ENCODE measurements around the gene RAMP3.
"Not testable (repeated sequence)": the region's sequence is repeated elsewhere in the genome, so short reads cannot be mapped to it uniquely, and the experiment has no call there.

RAMP3 gene

DNA sequence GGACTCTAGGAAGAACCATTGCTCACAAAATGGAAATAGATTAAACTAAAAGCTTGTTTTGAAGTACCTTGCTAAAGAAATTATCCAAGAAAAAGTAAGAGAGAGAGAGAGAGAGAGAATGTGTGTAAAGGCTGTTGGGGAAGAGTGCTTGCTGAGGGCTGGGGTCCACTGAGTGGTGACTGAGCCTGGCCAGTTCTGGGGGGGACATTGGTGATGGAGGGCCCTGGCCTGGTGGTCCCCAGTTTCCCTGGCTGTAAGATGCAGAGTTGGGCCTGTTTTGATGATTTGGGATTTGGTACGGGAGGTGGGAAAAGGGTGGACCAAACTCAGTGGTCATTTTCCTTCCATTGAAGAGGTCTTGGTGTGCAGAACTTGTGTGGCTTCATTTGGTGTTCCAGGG is 880 bp downstream of the RAMP3 start:
- no peak for DNase-seq

DNA sequence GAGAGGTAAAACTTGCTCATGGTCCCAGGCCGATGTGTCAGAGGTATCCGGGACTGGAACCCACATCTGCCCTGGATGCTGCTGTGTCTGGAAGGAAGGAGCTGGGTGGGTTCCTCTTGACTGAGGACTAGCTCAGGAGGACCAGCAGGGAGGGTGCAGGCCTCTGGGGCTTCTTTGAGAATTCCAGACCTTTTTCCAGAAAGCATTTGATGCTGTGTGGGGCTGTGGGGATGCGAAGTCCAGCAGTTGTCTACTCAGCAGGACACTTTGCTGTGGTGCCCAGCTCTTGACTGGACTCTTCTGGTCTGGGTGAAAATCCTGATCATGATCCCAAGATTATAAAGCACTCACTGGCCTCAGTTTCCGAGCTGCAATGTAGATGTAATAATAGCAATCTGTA is 1.7 kb downstream of the RAMP3 start:
- no peak for DNase-seq

DNA sequence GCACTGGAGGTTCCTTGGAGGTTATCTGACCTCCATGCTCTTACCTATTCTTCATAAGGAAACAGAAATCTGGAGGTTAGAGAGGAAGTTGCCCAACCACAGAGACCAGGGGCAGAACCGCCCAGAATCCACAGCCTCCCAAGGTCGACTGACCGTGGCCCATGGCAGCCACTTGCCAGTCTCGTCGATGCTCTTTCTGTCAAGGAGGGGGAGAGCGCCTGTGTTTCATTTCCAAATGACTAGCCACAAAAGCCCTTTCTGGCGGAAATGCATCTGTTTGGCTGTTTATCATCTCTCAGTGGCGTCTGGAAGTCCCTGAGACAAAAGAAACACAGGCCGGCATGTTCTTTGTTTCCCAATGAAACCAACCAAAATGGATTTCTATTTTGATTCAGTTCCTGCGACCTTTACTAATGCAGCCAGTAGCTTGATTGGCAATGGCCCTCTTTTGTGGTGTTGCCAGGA is 2.9 kb downstream of the RAMP3 start:
- no peak for DNase-seq

DNA sequence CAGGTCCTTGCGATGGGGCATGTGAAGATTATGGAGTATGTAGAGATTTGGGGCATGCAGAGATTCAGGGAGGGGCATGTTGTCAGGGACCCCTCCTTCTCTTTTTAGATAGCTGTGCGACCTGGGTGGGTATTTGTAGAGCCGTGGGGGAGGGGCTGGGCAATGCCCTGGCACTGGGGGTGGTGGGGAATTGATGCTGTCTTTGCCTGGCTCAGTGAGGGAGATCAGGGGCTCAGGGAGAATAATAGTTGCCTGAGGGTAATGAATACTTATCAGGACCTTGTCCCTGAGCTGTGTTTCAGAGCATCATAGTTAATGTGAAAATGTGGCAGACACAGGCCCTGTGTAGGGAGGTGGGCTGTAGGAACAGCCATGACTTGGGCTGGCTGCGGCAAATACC is 3.5 kb downstream of the RAMP3 start:
- no peak for DNase-seq

DNA sequence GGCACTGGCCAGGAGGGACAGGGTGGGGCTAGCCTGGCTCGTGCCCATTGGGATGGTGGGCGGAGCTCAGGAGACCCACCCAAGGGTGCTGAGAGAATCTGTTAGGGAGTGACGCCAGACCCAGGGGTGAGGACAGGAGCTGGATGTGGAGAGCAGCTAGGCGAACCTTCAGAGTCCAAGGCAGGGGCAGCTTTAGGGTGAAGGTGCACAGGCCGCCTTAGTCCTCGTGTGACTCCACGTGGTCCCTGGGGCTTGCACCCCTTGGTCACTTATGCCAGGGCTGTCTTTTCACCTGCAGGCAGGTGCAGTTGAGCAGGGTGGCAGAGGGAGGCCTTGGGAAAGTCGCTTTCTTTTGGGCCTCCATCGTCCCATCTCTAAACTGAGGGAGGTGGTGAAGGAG is 4.3 kb downstream of the RAMP3 start:
- DNase-seq, result no peak

DNA sequence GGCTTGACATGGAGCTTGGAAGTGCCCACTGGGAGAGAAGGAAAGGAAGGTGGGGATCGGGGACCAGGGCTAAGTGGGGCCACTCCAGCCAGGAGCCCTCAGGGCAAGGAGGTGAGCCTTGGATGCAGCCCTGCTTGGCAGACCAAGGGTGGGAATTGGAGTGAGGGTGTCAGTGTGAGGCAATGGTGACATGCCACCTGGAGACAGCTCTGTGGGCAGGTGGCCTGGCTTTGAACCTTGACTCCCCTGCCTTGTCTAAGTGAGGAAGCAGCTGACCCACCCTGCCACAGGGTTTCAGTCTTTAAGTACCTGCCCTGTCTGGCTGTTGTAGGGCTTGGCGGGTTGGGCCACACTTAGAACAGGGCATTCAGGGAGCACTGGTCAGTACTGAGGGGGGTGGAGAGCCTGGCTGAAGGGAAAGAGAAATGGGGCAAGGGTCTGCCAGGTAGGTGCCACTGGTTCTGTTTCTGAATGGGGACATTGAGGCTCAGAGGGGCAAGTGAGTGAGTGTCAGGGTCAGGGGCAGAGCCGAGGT is 4.8 kb downstream of the RAMP3 start:
- DNase-seq, result no peak

DNA sequence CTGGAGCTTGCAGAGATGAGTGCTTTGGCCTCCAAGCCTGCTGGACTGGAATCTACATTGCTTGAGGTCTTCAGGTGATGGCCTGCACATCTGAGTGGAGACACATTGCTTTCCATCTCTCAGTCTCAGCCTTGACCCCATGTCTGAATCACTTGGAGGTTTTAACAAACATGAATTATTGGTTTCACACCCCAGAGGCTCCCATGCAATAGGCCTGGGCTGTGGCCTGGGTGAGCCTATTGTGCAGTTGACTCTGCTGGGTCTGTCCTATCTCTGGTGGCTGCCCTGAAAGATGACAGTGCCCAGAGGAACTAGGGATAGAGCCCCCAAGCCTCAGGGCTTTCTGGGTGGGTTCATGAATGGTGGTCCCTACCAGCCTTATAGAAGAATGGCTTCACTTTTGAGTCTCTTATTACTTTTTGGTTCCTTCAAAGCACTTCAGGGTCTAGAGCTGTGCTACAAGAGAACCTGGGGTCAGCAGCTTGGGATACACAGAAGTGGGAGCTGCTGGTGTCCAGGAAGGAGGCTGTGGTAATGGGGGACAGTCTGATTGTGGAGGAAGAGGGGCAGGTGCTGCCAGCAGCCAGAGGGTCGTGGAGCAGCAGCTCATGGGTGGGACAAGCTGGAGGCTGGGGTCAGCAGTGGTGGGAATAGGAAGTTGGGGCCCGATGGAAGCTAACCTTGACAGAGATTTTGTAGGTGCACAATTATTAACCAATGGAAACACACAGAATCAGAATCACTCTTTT is 5.5 kb downstream of the RAMP3 start:
- DNase-seq, result no peak

DNA sequence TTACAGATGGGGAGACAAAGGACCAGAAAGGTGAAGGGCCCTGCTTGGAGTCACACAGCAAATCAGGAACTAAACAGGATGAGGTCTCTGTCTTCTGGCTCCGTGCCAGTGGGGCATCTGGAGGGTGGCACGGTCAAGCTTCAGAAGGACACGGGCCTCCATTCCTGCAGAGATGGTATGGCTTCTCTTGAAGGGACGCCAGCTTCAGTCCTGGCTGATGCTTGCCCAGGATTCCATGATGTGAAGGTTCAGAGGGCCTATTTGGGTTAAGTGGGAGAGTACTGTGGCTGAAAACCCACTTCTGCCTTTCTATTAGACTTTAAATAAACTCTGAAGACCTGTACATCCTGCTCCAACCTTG is 6.1 kb downstream of the RAMP3 start:
- no peak for DNase-seq

DNA sequence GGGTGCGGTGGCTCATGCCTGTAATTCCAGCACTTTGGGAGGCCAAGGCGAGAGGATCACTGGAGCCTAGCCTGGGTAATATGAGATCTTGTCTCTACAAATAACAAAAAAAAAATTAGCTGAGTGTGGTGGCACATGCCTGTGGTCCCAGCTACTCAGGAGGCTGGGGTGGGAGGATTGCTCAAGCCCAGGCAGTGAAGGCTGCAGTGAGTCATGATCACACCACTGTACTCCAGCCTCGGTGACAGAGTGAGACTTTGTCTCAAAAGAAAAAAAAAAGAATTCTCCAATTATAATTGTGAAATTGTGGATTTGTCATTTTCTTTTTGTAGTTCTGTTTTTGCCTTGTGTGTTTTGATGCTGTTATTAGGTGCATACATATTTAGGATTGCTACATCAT is 6.7 kb downstream of the RAMP3 start:
- not testable (repeated sequence) for DNase-seq

DNA sequence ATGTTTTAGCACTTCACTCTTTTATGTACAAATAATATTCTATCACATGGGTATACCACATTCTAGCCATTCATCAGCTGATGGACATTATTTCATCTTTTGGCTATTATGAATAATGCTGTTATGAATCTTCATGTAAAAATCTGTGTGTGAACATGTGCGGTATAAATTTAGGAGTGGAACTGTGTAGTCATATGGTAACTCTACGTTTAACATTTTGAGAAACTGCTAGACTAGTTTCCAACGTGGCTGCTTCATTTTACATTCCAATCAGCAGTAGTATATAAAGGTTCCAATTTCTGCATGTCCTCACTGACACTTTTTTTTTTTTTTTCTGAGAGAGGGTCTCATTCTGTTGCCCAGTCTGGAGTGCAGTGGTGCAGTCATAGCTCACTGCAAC is 8.3 kb downstream of the RAMP3 start:
- DNase-seq, result no peak

DNA sequence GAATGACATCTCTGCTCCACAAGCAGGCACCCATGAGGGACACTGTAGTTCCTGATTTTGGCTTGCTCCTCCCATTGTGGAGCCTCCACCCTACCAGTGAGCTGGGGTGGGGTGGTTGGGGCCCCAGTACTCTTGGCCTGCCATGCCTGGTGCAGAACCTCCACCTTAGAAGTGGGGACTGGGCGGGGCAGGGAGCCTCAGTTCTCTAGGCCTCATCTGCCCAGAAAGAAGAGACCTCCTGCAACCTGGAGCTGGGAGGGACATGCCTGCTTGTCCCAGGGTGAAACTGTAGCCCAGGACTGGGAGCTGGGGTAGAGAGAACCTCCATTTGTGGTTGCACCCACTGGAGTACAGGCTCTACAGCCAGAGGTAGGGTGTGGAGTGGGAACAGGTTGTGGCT is 14.4 kb downstream of the RAMP3 start:
- no peak for DNase-seq

DNA sequence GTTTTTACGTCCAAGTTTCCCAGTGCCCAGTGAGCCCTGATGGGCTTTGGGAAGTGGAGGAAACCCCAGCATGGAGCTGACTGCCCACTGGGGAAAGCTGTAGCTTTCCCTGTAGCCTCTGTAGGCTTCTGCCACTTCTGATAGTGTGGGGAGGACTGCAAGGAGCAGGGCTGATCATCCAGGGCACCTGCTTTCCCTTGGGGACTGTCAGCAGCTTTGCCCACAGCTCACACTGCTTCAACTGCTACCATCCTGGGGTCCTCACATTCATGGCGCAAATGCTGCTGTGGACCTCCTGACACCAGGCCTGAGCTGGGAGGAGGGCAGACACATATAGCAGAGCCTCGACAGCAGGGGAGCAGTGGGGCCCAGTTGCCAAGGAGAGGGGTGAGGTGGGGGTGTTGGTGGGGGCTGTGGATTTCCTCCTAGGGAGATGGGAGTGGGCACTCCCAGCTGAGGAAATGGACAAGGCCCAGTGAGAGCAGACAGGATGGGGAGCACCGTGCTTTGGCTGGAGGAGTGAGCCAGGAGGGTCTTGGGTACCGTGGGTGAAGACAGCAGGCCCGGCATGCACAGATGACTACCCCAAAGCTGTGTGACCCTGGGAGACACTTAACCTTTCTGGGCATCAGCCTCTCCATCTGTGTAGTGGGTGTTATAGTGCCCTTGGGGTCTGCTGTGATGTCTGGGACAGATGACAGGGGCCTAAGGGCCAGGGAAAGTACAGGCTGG is 16.2 kb downstream of the RAMP3 start:
- no peak for DNase-seq

DNA sequence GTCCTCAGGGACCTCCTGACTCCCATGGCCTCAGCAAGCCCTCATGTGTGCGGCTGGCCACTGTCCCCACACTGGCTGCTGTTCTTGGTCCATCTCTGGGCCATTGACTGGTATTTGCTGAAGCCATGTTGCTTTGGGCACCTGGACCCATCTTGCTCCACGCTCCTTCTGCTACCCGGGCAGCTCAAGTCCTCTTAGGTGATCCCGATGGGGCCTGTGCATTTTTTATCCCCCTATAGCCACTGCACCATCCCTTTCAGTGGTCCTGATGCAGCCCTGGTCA is 16.7 kb downstream of the RAMP3 start:
- no peak for DNase-seq

DNA sequence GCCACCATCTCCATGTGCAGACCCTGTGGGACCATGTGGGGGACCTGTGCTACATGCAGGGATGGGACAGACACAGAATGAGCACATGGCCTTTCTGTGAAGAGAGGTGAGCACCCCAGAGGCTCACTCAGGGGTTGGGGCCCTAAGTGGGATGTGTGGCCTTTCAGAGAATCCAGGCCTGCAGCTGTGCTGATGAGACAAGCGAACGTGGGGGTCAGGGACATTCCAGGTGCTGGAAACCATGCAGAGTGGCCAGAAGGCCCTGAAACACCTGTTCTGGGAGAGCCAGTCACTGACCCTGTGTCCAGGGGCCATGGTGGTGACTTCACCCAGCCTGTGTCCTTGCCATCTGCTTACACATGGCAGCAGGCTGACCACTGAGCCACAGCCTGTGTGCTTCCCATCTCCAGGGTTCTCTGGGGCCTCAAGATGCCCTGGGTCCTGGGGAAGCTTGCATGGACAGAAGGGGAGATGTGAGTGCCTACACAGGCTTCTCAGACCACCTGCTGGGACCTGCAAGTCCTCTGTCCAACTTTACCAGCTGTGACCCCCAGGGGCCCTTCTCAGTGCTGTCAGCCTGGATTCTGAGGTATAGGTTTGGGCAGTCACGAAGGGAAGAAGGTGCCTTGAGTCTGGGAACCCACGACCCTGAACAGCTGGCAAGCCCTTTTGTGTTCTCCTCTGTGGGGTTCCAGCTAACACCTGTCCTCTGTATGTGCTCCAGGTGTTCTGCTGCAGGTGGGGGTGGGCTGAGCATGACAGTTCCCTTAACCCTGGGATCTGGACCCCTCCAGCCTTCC is 17.6 kb downstream of the RAMP3 start:
- no peak for DNase-seq

DNA sequence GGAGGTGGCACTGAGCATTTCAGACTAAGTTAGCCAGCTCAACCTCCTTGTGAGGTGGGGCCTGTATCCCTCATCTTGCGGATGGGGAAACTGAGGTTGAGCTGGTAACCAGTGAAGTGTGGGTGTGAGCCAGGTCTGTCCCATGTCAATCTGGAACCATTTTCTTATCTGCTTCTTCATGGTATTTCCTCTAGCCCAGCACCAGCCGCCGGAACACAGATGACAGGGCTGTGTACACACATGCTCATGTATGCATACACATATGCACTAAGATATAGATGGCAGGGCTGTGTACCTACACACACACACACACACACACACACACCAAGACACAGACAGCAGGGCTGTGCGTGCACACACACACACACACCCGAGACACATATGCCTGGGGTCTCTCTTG is 18.5 kb downstream of the RAMP3 start:
- no peak for DNase-seq

DNA sequence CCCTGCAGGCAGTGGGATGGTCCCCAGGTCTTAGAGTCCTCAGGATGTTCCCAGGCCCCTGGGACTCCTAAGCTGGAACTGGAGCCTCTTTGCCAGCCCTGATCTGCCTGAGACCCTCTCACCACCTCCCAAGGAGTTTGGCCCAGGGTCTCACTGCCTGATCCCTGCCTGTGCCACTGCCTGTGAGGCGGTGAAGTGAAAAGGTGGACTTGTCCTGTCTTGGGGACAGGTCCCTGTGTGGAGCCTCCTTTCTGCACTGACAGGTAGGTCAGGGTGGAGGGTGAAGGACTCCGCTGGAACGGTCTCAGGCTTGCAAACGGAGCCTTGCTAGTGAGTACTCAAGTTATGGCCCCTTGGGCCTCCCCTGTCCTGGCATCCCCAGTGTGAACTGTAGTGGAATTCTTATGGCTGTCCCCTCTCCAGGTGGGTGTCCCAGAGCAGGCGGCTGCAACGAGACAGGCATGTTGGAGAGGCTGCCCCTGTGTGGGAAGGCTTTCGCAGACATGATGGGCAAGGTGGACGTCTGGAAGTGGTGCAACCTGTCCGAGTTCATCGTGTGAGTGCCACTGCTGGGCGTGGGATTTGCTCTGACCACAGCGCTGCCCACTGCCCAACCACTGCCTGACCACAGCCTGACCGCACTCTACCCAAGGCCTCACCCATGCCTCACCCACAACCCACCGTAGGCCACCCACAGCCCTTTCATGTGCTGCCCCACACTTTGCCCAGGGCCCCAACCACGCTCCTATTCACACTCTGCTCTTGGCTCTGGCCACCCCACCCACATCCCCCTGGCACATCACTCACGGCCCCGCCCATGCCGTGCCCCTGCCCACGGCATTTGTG is 19.5 kb downstream of the RAMP3 start:
- no peak for DNase-seq

DNA sequence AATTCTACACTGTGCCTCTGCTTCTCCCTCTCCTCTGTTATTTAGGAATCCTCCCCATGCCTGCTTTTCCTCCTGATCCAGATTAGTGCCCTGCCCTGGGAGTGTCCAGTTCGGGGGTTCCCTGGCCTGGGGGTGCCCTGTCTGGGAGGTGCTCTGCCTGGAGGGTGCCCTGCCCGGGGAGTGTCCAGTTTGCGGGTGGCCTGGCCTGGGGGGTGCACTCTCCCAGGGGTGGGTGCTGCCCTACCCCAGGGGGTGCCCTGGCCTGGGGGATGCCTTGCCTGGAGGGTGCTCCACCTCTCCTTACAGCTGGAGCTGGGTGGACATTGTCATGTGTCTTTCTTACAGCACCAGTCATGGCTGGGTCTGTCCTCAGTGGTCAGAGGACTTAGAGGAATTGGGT is 20.2 kb downstream of the RAMP3 start:
- no peak for DNase-seq

DNA sequence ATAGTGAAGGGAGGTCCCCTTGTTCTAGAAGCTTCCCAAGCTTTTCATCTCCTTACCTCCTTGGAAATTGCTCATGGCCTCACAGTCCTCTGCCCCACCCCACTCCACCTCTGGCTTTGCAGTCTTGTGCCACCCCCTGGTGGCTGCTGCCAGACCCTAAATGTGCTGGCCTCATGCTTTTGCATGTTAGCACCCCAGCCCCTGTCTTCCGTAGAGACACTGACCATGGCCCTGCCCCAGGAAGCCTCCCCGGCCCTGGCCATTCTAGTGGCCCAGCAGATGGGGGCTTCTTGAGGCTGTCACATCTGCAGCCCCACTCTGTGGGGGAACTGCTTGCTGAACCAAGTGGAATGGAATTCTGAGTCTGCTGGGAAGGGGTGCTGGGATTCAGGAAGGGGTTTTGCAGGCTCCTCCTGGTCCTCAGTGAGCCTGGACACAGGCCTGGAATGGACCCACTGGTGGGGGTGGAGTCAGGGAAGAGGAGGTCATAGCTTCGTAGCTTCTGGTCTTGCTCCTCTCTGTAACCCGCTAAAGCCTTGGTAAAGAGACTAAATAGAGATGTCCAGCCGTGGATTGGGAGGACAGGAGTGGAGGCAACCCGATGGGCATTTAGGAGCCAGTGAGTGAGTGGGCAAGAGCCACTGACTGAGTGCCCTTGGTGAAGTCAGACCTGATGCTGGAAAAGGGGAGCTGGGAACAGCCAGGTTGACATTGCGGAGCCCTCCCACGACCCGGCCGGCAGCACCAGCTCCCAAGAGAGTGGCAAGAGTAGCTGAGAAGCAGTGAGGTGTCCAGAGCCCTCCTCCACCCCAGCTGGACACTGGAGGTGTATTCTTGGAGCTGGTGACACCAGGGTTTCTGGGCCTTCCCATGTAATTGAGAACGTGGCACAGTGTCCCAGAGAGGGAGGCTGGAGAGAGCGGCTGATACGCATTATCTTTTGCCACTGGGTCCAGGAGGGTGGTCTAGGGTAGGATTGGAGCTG is 20.9 kb downstream of the RAMP3 start:
- no peak for DNase-seq

DNA sequence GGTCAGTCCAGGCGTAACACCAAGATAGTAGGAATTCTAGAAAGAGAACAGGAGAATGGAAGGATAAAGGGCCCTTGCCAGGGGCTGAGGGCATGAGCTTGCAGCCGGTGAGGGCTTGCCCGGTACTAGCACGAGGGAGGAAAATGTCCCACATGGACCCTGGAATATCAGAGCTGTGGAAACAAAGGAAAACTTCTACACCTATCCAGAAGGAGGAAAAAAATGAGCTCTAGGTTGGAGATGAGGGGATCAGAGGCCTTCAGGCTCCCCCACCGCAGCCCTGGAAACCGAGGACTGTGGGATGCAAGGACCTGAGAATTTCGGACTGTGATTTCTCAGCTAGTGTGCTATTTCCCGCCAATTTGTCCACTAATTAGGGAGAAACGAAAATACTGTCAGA is 22.1 kb downstream of the RAMP3 start:
- DNase-seq, result no peak

DNA sequence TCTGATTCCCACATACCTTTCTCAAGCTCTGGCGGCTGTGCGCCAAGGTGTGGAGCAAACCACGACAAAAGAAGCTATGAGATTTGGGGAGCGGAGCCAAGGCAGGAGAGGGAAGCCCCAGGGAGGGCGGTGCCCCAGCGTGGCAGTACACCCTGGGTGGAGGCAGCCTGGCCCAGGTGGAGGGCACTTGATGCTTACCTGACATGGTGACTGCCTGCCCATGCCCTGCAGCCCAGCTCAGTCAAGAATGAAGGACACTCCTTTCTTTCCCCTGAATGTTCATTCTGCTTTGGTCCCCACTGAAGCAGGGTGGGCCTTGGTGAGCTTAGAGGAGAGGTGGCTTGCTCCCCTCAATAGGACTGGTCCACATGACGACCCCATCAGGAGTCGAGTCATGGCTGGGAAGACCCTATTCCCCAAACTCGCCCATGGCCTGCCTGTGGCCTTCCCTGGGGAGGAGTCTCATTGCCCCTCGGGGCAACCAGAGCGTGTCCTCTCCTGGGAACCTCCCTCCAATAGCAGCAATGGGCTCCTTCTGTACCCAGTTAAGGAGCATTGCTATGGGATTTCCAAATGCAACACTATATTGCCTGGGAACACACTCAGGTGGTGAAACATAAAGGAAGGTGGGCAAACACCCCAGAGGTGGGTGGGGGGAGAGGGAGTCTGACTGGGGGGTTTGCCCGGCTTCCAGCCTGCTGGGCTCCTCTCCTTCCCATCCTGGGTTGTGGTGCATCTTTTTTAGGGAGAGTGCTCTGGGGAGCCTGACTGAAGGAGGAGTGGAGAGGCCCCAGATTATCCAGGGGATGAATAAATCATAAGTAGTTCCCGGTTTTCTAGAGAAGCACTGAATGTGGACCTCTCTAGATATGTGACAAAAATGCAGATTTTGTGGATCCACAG is 22.7 kb downstream of the RAMP3 start:
- no peak for DNase-seq

Data from NCI-H1105 (cell line).